Measurements from ENCODE around the gene CPSF4L. TPM values are rescaled to one million over a fixed set of nuclear protein-coding genes. Genes with fewer than 3 reads are reported as not detected.

CPSF4L gene
- total RNA-seq, 1 donor from 2014 or later = not detected

GRCh38 chr17:73269791-73270190, 8.1 kb upstream of the CPSF4L start:
- Histone ChIP-seq H3K27ac (no peak overlapping the region), H3K4me1 (no peaks in the 10 kb centered on the region), H3K9me3 (no peaks in the 10 kb centered on the region), H3K36me3 (no peaks in the 10 kb centered on the region), H3K4me3 (no peak overlapping the region), H3K27me3 (no peaks in the 10 kb centered on the region)
- intact Hi-C loops (cut with DNase I) = no loop called here
- TF ChIP-seq CTCF (IDR thresholded peaks at IDR 0.05) = no peak
- no peak for DNase-seq (ENCODE audit: low spot score in 2 of 2)

DNA sequence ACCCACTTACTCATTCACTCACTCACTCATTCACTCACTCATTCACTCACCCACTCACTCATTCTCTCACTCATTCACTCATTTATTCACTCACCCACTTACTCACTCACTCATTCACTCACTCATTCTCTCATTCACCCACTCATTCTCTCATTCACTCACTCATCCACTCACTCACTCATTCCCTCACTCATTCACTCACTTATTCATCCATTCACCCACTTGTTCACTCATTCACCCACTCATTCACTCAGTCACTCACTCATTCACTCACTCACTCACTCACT, 7.6 kb upstream of the CPSF4L start:
- Histone ChIP-seq H3K27ac (no peak overlapping the region), H3K4me3 (no peak overlapping the region)
- intact Hi-C loops (cut with DNase I) = no loop called here

GRCh38 chr17:73268582-73269328, 7.1 kb upstream of the CPSF4L start:
- Histone ChIP-seq H3K9me3 (no peaks in the 10 kb centered on the region), H3K27me3 (no peaks in the 10 kb centered on the region), H3K27ac (no peak overlapping the region), H3K4me3 (no peak overlapping the region), H3K4me1 (no peaks in the 10 kb centered on the region), H3K36me3 (no peaks in the 10 kb centered on the region)
- no peak for TF ChIP-seq CTCF (IDR thresholded peaks at IDR 0.05)
- intact Hi-C loops (cut with DNase I) = no loop called here
- no peak for DNase-seq (ENCODE audit: low spot score in 2 of 2)

More for the DNA sequence above, 7.6 kb upstream of the CPSF4L start:
- no peak for DNase-seq (ENCODE audit: low spot score in 2 of 2)
- no peaks in the 10 kb centered on the region for H3K4me1 ChIP-seq
- H3K27me3 ChIP-seq = no peaks in the 10 kb centered on the region
- no peaks in the 10 kb centered on the region for H3K9me3 ChIP-seq
- no peak for TF ChIP-seq CTCF (IDR thresholded peaks at IDR 0.05)
- no peaks in the 10 kb centered on the region for H3K36me3 ChIP-seq

DNA sequence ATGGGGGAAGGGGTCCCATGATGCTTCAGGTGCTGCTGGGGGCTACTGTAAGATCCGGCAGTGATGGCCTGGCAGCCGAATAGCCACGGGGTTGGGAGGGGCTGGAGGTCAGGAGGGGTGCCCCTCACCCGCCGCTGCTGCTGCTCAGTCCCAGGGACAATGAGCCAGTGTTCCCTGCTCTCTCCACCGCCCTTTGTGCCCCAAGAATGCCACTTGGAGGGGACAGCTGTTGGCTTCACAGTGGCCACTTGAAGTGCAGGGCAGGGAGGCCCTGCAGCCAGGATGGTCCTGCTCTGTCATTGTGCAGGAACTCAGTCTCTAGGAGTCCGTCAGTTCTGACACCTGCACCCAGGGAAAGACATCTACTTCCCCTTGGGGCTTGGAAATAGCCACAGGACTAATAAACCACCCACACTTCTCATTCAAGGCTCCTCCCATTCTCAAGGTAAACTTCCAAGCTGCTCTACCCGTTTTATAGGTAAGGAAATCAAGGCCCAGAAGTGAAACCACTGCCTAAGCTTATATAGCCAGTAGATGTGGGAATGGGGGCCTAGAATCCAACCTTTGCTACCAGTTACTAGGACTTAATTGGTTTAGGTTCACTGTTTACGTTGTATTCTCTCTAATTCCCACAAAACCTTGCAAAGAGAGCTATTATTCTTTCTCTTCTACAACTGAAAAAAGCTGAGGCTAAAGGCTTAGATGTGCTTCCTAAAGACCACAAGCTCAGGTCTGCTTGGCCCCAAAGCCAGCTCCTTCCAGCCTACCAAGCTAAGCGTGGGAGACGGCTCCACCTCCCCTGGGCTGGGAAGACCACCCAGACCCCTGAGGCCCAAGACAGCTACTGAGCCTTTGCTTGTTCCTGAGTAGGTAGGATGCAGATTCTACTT, 6.2 kb upstream of the CPSF4L start:
- no peak for TF ChIP-seq CTCF (IDR thresholded peaks at IDR 0.05)
- no peak overlapping the region for H3K4me3 ChIP-seq
- H3K27me3 ChIP-seq = no peaks in the 10 kb centered on the region
- H3K9me3 ChIP-seq = no peaks in the 10 kb centered on the region
- H3K27ac ChIP-seq = no peak overlapping the region
- H3K4me1 ChIP-seq = no peaks in the 10 kb centered on the region
- no peaks in the 10 kb centered on the region for H3K36me3 ChIP-seq
- DNase-seq (ENCODE audit: low spot score in 2 of 2) = no peak
- intact Hi-C loops (cut with DNase I) = no loop called here

DNA sequence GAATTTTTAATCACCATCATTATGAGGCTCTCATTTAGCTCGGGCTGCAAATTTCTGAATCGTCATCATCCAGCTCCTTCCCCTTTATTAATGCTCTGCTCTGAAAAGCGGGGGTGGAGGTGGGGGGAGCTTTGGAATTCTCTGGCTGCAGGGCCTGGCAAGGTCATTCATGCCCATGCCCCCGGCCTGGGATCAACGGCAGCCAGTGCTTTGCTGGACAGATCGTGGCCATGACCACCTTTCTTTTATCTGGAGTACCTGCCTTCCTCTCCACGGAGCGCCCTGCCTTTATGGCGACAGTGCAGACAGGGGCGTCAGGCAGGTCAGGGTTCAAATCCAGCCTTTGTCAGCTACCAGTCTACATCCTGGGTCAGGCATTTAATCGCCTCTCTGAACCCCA, 5.1 kb upstream of the CPSF4L start:
- DNase-seq (ENCODE audit: low spot score in 2 of 2) = no peak
- intact Hi-C loops (cut with DNase I) = no loop called here
- TF ChIP-seq CTCF (IDR thresholded peaks at IDR 0.05) = no peak
- Histone ChIP-seq H3K4me1 (no peaks in the 10 kb centered on the region), H3K27me3 (no peaks in the 10 kb centered on the region), H3K4me3 (no peak overlapping the region), H3K9me3 (no peaks in the 10 kb centered on the region), H3K36me3 (no peaks in the 10 kb centered on the region), H3K27ac (no peak overlapping the region)

Data from ascending aorta (tissue), 2 donors.